Activated T-helper 9 cell treated with anti-CD3 and anti-CD28 coated beads, Interleukin-2, amount 50 U/mL, for 16 hours (primary cell): ENCODE measurements around the gene RAMACL.
"Not testable (repeated sequence)": the region's sequence is repeated elsewhere in the genome, so short reads cannot be mapped to it uniquely, and the experiment has no call there.

ENCODE experiments used
- DNase-seq: peaks from one replicate; pipeline ENCODE4 v3.0.0-alpha.2; 2020; ENCODE audit warnings: low read depth

The RAMACL gene

GRCh38 chr6:166586424-166587156 is at the start of gene RAMACL:
Gene RAMACL, minus strand, starts transcription at chr6:166586678. Its CDS starts 201 bp downstream, at chr6:166586477.
- DNase-seq: peak; percentile 10

GRCh38 chr6:166635013-166635970 is 48.8 kb upstream of the RAMACL start:
- DNase-seq: no peak

GRCh38 chr6:166634581-166634980 is 48.1 kb upstream of the RAMACL start:
- DNase-seq: not testable (repeated sequence)

DNA sequence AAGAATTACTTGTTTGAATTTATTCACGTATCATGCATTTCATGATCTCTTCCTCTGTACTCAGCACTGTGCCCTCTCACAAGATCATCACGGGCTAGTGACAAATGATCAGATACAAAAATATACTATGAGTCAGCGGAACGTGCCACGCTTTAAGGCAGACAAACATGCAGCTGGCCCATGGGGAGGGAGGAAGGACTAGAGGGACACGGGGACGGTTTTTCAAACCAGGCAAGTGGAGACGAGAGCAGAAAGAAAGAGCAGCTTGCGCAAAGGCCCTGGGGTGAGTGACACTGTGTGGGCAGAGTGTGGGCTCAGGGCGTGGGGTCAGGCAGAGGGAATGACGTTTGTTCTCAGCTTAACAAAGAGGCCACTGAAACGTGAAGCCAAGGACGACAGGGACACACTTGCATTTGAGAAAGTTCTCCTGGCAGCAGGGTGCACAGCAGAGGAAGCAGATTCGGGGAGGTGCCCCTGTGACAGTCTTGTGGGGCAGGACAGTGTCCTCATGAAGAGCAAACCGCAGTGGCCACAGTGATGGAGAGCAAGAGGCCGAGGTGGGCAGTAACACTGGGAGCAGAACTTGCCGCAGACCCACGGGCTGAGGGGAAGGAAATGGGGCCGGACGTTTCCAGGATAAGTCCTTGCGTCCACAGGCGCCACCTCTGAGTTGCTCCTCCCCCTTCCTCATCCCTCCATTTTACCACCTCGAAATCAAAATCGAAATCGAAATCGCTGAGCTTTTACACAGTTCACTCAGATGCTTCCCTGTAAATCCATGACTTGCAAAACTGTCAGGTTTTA is 47.5 kb upstream of the RAMACL start:
- no peak for DNase-seq

GRCh38 chr6:166632731-166633130 is 46.3 kb upstream of the RAMACL start:
- DNase-seq: no peak

DNA sequence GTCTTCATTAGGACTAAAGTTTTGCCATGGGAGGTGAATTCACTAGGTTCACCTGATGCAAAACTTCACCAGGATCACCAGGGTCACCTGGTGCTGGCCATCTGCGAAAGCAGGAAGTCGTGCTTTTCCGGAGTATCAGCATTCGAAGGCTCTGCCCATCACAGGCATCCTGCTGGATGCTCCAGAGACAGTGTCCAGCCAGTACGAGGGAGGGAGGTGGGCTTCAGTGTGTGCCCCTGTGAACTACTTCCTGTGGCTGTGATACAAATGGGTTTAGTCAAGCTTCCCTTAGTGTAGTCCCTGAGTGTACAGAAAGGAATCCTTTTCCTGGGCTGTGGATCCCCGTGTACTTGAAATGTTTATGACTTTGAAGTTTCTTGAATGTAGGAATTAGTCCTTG is 44.0 kb upstream of the RAMACL start:
- no peak for DNase-seq

- DNase-seq: no peak
Observed at GRCh38 chr6:166629628-166630027, 43.1 kb upstream of the RAMACL start.

DNA sequence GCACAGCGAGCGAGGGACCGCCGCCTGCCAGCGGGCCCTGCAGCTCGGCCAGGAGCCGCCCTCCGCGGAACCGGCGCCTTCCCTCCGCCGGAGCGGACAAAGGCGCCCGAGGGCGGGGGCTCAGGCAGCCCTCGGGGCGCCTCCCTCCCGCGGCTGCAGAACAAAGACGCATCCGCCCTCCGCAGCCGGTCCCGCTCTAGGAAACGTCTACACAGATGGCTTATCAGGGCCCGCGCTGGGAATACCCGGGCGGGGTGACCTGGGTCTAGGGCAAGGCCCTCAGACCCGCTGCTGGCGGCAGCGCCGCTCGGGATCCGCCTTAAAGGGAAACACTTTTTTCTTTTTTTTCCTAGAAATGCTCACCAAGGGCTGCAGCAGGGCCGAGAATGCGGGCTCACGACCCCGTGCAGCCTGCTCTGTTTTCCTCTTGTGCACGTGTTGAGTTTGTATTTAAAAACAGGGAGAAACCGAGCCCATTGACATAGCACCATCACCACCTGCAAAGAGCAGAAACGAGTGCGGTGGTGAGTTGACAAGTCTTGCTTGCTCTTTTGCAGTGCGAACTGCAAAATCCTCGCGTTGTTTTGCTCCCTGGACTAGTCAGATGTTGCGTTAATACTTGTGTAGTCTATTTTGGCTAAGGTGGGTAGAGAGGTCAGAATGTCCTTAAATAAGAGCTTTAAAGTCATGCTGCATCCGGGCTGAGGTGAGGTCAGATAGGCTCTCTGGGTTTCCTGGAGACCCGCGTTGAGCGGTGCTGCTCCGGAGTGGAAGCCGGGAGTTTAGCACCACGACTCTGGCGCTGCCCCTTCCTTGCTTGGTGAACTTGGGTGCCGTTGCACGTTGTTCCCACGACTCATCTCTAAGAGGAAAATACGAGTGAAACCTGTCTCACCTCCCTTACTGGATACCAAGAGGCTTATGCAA is 41.7 kb upstream of the RAMACL start:
- peak; percentile 39 for DNase-seq

DNA sequence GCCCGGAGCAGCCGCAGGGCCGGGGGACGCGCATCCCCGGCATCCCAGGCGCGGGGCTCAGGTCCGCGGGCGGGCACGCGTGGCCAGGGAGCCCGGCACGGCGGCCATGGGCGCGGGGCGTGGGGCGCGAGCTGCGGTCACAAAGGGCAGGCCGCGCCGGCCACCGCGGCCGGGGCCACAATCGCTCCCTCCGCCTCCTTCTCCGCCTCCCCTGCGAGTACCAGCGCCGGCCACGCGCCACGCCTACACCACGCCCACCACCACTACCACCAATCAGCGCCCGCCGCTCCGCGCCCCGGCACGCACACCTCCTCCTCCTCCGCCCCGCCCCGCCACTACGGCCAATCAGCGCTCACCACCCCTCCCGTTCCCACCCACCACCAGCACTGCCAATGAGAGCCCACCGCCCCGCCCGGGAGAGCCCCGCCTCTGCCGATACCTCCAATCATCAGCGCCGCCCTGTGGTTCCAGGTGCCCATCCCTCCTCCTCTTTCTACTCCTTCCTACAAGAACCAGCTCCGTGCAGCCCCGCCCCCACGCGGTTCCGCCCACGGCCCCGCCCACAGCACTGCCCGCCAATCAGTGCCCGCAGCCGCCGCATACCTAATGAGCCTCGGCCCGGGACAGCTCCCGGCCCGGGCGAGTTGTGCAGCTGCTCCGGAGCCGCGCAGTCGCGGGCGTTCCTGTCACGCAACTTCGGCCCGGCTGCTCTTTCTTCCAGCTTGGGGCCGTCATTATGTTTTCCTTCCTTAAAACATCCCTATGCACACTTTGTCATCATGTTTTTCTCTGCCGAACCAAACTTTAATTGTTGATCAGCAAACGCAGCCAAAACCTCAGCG is 40.8 kb upstream of the RAMACL start, which contains the start of gene RPS6KA2:
TSS of gene RPS6KA2 (minus strand) at position 219 of the 842 bp plus-strand sequence. CDS start 232 bp downstream, outside the sequence.
- peak; percentile 100 for DNase-seq

DNA sequence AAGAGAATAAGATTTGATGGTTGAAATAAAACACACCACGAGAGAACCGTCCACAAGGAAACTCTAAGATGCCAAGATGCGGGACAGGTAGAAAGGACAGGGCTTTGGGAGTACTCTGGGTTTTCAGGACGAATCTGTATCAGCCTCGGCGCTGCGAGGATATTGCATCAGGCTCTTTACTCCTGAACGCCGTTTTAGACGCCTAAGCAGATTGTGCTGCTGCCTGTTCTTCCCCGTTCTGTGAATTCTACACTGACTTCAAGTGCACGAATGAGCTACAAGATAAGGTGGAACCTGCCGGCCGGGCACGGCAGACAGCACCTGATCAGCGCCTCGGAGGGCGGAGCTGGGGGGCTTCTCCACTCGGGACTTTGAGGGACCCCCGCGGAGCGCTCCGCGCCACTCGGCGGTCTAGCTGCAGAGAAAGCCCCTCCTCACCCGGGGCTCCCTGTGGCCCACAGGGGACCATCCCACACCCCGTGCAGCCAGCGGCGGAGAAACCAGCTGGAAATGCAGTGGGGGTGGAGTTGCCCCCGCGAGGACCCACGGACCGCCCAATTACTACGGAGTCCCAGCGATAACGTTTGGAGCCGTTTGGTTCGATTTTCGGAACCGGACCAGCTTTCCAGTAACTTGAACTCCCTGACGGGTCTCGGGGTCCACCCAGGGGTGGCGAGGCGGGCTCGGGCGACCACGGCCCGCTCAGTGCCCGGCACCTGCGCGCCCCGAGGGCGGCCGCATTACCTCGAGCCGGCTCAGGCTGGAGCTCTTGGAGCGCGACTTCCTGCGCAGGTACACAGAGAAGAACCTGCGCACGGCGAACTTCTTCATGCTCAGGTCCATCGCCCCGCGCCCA is 39.9 kb upstream of the RAMACL start:
- no peak for DNase-seq

GRCh38 chr6:166625356-166625755 is 38.9 kb upstream of the RAMACL start:
- DNase-seq: no peak

DNA sequence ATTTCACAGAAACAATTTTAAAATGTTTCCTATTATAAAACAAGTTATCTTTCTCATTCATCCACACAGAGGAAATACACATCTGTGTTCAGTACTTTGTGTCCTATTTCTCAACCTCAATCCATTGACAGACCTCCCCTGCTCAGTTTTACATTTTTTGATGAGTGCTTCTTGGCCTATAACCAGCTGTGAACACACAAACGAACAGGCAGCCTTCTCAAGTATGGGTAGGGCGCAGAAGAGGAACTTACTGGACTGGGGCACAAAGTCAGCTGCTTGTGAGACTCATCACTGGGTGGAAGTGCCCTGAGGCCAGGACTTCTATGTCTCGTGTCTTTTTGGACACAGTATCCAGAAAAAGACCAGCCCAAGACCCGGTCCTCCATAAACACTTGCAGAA is 37.8 kb upstream of the RAMACL start:
- DNase-seq: no peak

- no peak for DNase-seq
Observed at GRCh38 chr6:166623318-166623717, 36.8 kb upstream of the RAMACL start.

DNA sequence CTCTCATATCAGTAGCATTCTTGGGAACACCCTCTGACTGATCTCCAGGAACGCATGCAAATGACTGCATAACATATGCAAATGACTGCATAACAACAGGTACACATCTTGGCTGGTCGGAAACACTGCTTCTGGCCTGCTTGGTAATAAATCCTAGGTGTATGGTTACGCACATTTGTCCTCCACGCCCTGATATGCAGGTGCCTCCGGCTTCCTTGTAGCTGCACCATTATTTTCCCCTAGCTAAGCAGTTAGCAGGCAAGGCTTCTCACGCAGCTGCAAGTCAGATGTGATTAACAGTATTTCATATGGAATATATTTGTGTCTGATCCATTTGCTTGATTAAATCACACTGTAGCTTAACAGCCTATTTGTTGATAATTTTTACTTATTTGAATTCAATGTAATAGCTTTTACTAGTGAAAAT is 34.6 kb upstream of the RAMACL start:
- DNase-seq: no peak

GRCh38 chr6:166620478-166621113 is 34.1 kb upstream of the RAMACL start:
- no peak for DNase-seq

GRCh38 chr6:166619912-166620311 is 33.4 kb upstream of the RAMACL start:
- DNase-seq: no peak

- DNase-seq: no peak
Observed at GRCh38 chr6:166618866-166619761, 32.6 kb upstream of the RAMACL start.
